ENCODE results near the gene RPE65.

Gene RPE65

DNA sequence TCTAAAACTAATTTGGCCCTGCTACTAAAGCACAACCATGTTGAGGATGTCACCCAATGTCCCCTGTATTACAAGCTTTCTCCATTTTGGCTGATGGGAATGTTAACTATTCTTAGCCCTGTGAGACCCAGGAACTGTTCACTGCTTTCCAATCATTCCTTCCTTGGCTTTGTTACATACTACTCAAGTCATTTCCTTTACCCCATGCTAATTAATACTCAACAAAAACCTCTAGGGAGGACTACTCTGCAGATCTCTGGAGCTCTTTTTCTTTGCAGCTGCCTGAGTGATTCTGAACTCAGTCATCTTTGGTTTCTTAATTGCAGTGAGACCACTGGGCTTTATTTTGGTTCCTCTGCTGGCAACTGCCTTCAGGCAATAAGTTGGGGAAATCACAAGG lies 23.3 kb upstream of the RPE65 start:
- TF ChIP-seq, protein P1, sequence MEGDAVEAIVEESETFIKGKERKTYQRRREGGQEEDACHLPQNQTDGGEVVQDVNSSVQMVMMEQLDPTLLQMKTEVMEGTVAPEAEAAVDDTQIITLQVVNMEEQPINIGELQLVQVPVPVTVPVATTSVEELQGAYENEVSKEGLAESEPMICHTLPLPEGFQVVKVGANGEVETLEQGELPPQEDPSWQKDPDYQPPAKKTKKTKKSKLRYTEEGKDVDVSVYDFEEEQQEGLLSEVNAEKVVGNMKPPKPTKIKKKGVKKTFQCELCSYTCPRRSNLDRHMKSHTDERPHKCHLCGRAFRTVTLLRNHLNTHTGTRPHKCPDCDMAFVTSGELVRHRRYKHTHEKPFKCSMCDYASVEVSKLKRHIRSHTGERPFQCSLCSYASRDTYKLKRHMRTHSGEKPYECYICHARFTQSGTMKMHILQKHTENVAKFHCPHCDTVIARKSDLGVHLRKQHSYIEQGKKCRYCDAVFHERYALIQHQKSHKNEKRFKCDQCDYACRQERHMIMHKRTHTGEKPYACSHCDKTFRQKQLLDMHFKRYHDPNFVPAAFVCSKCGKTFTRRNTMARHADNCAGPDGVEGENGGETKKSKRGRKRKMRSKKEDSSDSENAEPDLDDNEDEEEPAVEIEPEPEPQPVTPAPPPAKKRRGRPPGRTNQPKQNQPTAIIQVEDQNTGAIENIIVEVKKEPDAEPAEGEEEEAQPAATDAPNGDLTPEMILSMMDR (IDR thresholded peaks at IDR 0.05; ENCODE audit: insufficient read depth, missing control alignments), result no peak
- DNase-seq (ENCODE audit: insufficient read length, low spot score) (no peak), FAIRE-seq (no peak)

DNA sequence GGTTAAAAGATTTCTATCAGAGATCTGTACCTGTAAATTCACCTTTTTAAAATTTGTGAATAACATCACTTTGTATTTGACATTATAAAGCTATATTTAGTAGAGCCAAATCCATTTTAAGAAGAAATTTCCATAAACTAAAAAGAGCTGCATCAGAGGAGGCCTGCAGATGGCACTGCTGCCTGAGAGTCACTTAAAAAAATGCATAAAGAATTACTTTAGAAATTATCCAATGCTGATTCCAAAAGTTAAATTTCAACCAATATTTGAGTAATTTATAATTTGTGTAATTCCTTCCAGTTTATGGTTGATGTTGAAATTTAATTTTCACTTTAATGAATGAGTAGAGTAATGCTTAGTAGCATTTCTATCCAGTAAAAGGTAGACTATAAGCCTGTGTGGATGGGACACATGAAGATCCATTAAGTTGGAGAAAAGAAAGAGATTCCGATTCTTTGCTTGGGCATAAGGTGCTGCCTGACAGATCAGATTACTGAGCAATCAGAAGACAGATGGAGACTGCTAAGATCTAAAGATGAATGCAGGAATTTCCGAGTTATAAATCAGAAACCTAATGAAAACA lies 20.7 kb upstream of the RPE65 start:
- no peak for DNase-seq (ENCODE audit: insufficient read length, low spot score)
- FAIRE-seq, result no peak
- TF ChIP-seq, protein P1 (IDR thresholded peaks at IDR 0.05; ENCODE audit: insufficient read depth, missing control alignments), result peak; percentile 56

DNA sequence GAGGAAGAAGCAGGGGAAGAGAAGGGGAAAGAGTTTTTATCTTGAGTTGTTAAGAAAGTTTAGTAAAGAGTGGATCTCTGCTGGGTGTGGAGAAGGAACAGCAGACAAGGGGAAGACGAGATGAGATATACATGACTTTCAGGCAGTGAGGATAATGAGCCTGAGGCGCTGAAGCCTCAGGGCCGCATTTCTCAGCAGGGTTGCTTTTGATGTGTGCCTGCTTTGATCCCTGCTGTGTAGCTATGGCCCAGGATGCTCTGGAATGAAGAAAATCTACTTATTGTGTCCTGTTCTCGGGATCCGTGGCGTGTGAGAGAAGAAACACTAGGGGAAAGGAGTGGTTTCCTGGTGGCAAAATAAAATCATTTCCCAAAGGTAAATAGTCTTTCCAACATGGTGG lies 15.1 kb upstream of the RPE65 start:
- TF ChIP-seq, protein P1 (IDR thresholded peaks at IDR 0.05; ENCODE audit: insufficient read depth, missing control alignments), result no peak
- DNase-seq (ENCODE audit: insufficient read length, low spot score), result no peak
- no peak for FAIRE-seq

DNA sequence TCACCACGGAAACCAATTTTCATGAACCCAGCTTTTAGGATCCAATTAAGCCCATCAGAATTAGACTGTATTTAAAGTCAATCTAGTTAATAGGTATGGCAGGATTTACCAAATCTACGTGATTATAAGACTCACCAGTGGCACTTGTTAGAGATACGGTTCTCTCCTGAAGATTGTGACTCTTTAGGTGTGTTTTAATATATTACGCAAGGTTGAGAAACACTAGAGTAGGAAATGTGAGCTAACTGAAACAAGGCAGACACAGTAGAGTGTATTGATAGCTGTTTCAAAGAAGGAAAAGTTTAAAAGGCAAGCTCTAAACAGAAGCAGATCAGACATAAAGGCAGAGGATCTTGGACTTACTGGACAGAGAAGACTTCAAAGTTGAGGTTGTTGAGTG lies 11.2 kb upstream of the RPE65 start:
- TF ChIP-seq, protein P1 (IDR thresholded peaks at IDR 0.05; ENCODE audit: insufficient read depth, missing control alignments), result no peak
- no peak for FAIRE-seq
- DNase-seq (ENCODE audit: insufficient read length, low spot score), result no peak

DNA sequence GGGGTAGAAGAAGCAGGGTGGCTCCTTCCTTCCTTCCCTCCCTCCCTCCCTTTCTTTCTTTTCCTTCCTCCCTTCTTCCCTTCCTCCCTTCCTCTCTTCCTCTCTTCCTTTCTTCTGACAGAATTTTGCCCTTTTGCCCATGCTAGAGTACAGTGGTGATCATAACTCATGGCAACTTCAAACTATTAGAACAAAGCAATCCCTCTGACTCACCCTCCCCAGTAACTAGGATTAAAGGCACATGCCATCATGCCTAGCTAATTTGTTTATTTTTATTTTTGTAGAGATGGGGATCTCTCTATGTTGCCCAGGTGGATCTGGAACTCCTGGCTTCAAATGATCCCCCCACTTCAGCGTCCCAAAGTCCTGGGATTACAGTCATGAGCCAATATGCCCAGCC lies 10.0 kb upstream of the RPE65 start:
- DNase-seq (ENCODE audit: insufficient read length, low spot score) (no peak), FAIRE-seq (no peak)
- TF ChIP-seq, protein P1 (IDR thresholded peaks at IDR 0.05; ENCODE audit: insufficient read depth, missing control alignments), result no peak

DNA sequence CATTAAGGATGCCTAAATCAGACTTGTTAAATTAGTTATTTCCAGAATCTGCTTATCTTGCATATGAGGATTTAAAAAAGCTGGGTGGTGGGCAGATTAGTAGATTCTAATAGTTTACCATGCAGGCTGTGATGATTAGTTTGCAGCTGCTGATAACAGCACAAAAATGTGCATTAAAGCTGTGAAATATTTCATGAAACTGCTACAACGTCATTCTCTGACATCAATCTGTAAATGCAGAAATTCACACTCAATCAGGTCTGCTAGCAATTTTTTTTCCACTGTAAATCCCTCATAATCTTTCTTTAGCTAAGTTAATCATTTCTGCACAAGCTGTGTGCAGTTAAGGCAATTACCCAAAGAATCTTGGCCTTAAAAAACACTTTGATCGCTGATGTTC lies 9.3 kb upstream of the RPE65 start:
- FAIRE-seq, result peak; percentile 91
- DNase-seq (ENCODE audit: insufficient read length, low spot score), result no peak
- TF ChIP-seq, protein P1 (IDR thresholded peaks at IDR 0.05; ENCODE audit: insufficient read depth, missing control alignments), result no peak

DNA sequence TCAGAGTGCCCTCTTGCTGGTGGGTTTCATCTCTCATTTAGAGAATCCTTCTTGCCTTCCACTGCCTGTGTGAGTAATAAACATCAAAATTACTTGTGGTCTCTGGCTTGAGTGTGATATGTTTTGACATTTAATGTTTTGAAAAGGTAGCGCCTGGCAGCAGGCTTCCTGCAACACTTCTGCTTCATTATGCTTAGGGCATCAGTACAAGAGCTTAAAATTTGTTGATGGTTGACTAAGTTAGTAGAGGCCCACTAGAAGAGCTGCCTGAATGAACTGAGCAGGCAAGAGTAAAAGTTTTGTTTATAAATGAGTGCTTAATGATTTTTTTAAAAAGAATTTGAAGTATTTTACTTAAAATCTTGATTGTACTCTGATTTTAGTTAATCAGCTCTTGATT lies 6.4 kb upstream of the RPE65 start:
- FAIRE-seq, result no peak
- TF ChIP-seq, protein P1 (IDR thresholded peaks at IDR 0.05; ENCODE audit: insufficient read depth, missing control alignments), result no peak

More for the DNA sequence above, 6.4 kb upstream of the RPE65 start:
- no peak for DNase-seq (ENCODE audit: insufficient read length, low spot score)
